Measurements from ENCODE around the gene KMT2E.

DNA sequence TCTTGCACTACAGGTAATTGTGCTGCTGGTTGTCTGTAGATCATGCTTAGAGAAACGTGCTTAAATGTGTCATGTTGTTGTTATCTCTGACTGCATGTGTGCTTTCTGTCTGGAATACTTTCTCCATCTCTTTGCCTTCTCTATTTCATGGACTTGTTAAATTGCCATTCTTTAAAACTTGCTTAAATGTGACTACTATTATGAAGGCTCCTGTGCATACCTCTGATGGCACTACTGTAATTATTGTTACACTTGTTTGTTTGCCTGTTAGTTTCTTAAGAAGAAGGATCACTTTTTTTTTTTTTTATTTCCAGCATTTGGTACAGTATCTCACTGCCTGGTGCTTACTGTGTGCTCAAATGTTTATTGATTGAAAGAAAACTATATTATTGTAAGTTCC, 41.6 kb downstream of the KMT2E start:
- TF ChIP-seq, protein P1, sequence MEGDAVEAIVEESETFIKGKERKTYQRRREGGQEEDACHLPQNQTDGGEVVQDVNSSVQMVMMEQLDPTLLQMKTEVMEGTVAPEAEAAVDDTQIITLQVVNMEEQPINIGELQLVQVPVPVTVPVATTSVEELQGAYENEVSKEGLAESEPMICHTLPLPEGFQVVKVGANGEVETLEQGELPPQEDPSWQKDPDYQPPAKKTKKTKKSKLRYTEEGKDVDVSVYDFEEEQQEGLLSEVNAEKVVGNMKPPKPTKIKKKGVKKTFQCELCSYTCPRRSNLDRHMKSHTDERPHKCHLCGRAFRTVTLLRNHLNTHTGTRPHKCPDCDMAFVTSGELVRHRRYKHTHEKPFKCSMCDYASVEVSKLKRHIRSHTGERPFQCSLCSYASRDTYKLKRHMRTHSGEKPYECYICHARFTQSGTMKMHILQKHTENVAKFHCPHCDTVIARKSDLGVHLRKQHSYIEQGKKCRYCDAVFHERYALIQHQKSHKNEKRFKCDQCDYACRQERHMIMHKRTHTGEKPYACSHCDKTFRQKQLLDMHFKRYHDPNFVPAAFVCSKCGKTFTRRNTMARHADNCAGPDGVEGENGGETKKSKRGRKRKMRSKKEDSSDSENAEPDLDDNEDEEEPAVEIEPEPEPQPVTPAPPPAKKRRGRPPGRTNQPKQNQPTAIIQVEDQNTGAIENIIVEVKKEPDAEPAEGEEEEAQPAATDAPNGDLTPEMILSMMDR (IDR thresholded peaks at IDR 0.05) = no peak
- no peak for TF ChIP-seq POLR2A (IDR thresholded peaks at IDR 0.05)

Measured in testis (tissue), 2 donors.